WERI-Rb-1 (cell line): ENCODE measurements around the gene GULP1.

Source experiments
- DNase-seq: peaks from one replicate; pipeline ENCODE4 v3.0.0-alpha.2; 2020
- H3K27ac ChIP-seq: fragments of 250-450 bp; sonication (Bioruptor Pico); 2 replicates; pipeline ENCODE4 v1.5.1; 2020; ENCODE audit warnings: mild to moderate bottlenecking, moderate library complexity
- H3K27me3 ChIP-seq: fragments of 250-450 bp; sonication (Bioruptor Pico); 2 replicates; pipeline ENCODE4 v1.5.1; 2021; ENCODE audit warnings: mild to moderate bottlenecking, low read depth, moderate library complexity; ENCODE audit not compliant: insufficient read depth, severe bottlenecking
- H3K36me3 ChIP-seq: fragments of 250-450 bp; sonication (Bioruptor Pico); 2 replicates; pipeline ENCODE4 v1.5.1; 2020; ENCODE audit warnings: mild to moderate bottlenecking, moderate library complexity
- H3K4me3 ChIP-seq: 2 replicates; pipeline ENCODE4 v1.5.1; 2011; ENCODE audit warnings: low read depth, mild to moderate bottlenecking, control low read depth, low read length
- H3K9me3 ChIP-seq: fragments of 250-450 bp; sonication (Bioruptor Pico); 2 replicates; pipeline ENCODE4 v1.5.1; 2021; ENCODE audit warnings: mild to moderate bottlenecking, moderate library complexity; ENCODE audit not compliant: severe bottlenecking
- TF ChIP-seq, protein P1 (sequence below): IDR thresholded peaks from 2 replicates; pipeline ENCODE4 v1.5.1; 2011; ENCODE audit warnings: low read depth, mild to moderate bottlenecking, control low read depth, inconsistent platforms, low read length

GULP1 gene

DNA sequence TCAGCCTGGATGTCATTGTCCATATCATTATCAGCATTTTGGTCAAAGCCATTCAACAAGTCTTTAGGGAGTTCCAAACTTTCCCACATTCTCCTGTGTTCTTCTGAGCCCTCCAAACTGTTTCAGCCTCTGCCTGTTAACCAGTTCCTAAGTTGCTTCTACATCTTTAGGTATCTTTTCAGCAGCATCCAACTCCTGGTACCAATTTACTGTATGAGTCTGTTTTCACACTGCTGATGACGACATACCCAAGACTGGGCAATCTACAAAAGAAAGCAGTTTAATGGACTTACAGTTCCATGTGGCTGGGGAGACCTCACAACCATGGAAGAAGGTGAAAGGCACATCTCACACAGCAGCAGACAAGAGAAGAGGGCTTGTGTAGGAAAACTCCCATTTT is 94.2 kb downstream of the GULP1 start:
- Histone ChIP-seq H3K36me3 (no peaks in the 10 kb centered on the region), H3K4me3 (no peak overlapping the region), H3K27ac (no peak overlapping the region), H3K27me3 (no peaks in the 10 kb centered on the region), H3K9me3 (no peaks in the 10 kb centered on the region)
- TF ChIP-seq, protein P1, sequence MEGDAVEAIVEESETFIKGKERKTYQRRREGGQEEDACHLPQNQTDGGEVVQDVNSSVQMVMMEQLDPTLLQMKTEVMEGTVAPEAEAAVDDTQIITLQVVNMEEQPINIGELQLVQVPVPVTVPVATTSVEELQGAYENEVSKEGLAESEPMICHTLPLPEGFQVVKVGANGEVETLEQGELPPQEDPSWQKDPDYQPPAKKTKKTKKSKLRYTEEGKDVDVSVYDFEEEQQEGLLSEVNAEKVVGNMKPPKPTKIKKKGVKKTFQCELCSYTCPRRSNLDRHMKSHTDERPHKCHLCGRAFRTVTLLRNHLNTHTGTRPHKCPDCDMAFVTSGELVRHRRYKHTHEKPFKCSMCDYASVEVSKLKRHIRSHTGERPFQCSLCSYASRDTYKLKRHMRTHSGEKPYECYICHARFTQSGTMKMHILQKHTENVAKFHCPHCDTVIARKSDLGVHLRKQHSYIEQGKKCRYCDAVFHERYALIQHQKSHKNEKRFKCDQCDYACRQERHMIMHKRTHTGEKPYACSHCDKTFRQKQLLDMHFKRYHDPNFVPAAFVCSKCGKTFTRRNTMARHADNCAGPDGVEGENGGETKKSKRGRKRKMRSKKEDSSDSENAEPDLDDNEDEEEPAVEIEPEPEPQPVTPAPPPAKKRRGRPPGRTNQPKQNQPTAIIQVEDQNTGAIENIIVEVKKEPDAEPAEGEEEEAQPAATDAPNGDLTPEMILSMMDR = no peak
- no peak for DNase-seq

DNA sequence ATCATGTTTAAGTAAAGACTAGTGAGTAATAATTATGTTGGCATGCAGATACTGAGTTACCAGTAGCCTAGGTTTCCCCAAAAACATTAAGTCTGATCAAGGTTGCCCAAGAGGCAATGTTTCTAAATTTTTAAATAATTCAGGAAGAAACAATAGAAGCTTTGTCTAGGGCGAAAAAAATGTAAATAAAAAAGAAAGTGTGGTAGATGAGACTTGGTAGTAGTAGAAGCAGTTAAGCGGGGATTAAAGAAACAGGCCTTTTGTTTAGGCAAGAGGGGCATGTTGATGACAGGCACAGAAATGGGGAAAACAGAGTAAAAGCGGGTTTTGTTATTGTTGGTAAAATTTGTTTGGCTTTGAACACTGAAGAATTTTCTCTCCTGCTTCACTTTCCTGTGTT is 97.2 kb downstream of the GULP1 start:
- H3K4me3 ChIP-seq = no peak overlapping the region
- no peaks in the 10 kb centered on the region for H3K36me3 ChIP-seq
- TF ChIP-seq, protein P1 = no peak
- no peak for DNase-seq
- no peaks in the 10 kb centered on the region for H3K27me3 ChIP-seq
- H3K27ac ChIP-seq = no peak overlapping the region
- H3K9me3 ChIP-seq = no peaks in the 10 kb centered on the region

DNA sequence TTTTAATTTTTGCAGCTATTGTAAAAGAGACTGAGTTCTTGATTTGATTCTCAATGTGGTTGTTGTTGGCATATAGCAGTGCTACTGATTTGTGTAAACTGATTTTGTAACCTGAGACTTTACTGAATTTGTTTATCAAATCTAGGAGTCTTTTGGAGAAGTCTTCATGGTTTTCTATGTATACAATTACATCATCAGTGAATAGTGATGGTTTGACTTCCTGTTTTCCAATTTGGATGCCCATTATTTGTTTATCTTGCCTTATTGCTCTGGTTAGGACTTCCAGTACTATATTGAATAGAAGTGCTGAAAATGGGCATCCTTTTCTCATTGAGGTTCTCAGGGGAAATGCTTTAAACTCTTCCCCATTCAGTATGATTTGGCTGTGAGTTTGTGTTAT is 99.7 kb downstream of the GULP1 start:
- Histone ChIP-seq H3K9me3 (no peaks in the 10 kb centered on the region), H3K27ac (no peak overlapping the region), H3K27me3 (no peaks in the 10 kb centered on the region), H3K4me3 (no peak overlapping the region), H3K36me3 (no peaks in the 10 kb centered on the region)
- TF ChIP-seq, protein P1 = no peak
- DNase-seq = no peak

DNA sequence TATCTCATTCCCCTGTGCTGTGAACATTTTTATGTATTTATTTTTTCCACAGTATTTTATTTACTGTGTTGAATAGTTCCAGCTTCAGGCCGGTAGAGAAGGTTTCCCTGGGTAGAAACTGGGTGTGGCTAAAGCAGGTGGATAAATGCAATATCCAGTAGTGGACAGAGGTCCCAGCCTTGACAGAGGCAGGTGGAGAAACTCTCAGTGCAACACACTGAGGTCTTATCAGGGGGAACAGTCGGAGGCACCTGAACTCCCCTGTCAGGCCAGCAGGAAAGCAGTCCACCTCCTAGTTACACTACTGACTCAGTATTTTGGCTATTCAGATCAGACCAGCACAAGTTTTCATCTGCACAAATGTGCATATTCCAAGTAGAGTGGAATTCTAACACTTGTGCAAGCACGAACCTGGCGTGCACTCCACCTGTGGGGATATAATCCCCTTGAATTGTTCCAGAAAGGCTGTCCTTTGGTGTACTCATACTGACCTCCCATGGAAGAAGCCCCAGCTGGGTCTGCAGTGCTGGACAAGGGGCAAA is 103.3 kb downstream of the GULP1 start:
- no peaks in the 10 kb centered on the region for H3K36me3 ChIP-seq
- TF ChIP-seq, protein P1 = no peak
- no peaks in the 10 kb centered on the region for H3K27me3 ChIP-seq
- no peaks in the 10 kb centered on the region for H3K9me3 ChIP-seq
- no peak overlapping the region for H3K27ac ChIP-seq
- no peak overlapping the region for H3K4me3 ChIP-seq
- DNase-seq = no peak

DNA sequence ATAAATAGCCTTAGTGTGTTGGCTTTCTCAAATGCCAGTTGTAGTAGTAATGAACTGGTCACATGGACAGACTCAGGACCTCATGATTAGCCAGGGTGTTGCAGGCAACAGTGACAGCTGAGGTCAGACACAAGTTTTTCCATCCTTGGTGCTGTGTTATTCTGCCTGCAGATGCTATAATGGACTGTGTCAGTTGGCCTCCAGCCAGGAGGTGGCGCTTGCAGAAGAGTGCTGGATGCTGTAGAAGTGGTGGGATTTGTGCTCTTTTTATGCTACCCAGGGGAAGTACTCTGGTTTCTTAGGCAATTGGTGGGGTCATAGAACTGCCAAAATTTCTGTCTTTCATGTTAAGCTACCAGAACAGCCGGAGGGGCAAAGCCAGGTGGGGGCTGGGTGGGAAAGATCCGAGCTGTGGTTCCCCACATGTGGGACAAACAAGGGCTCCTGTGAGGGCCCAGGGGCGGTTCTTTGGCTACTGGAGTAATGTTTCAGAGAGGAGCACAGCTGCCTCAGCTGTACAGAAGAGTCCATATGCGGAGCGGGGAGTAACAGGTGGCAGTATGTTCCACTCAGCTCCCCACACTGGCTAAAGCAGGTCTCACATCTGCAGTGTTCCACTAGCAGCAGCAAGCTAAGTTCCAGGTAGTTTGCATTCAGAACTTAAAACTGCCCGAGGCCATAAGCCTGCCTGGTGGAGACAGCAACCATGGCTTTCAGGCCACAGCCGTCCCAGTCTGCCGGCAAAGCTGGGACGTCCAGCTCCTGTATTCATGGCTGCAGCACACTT is 104.4 kb downstream of the GULP1 start:
- TF ChIP-seq, protein P1 = 0 out of 2 replicates have a peak, but pooled peaks have one; percentile 3
- DNase-seq = no peak
- no peaks in the 10 kb centered on the region for H3K36me3 ChIP-seq
- H3K4me3 ChIP-seq = no peak overlapping the region
- H3K27me3 ChIP-seq = no peaks in the 10 kb centered on the region
- H3K9me3 ChIP-seq = no peaks in the 10 kb centered on the region
- no peak overlapping the region for H3K27ac ChIP-seq
